ENCODE measurements around the gene G2E3.
"Not testable (repeated sequence)": the region's sequence is repeated elsewhere in the genome, so short reads cannot be mapped to it uniquely, and the experiment has no call there.

Gene G2E3

GRCh38 chr14:30558362-30558674 is 640 bp upstream of the G2E3 start:
- no peak for DNase-seq (ENCODE audit: low read depth in 1 of 2, low spot score in 1 of 2)

DNA sequence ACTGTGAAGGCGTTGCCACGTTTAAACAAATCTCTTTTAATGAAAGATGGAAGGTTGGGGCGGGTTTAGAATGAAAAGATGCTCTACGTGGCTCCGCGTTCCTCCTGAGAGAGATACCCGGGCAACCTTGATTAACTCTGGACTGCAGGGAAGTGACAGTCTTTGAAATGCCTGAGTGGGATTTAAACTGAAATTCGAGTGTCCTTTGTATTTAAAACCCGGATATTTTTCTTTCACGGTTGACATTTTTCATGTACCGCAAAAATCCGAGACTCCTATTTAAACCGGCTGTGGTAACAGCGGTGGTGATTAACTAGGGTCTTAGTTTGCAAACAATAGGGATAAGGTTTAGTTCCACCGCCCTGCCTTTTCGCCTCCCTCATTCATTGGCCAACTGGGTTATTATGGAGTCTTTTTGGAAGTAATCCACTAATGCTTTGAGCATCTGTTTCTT is 707 bp downstream of the G2E3 start:
- DNase-seq (ENCODE audit: low read depth in 1 of 2, low spot score in 1 of 2), result no peak

GRCh38 chr14:30560581-30560980 is 1.6 kb downstream of the G2E3 start:
- no peak for DNase-seq (ENCODE audit: low read depth in 1 of 2, low spot score in 1 of 2)

- DNase-seq (ENCODE audit: low read depth in 1 of 2, low spot score in 1 of 2), result no peak
Measured at GRCh38 chr14:30564235-30564867, 5.4 kb downstream of the G2E3 start.

DNA sequence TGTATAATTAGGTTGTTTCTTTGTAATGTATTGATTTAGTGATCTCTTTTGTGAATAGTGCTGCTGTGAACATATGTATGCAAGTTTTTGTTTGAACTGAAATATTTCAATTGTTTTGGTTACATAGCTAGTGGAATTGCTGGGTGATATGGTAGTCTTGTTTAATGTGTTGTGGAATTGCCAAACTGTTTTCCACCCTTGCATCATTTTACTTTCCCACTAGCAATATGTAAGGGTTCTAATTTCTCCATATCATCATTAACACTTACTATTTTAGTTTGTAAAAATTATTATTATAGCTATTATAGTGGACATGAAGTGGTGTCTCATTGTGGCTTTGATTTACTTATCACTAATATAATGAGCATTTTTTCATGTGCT is 5.9 kb downstream of the G2E3 start:
- DNase-seq (ENCODE audit: low read depth in 1 of 2, low spot score in 1 of 2), result no peak

DNA sequence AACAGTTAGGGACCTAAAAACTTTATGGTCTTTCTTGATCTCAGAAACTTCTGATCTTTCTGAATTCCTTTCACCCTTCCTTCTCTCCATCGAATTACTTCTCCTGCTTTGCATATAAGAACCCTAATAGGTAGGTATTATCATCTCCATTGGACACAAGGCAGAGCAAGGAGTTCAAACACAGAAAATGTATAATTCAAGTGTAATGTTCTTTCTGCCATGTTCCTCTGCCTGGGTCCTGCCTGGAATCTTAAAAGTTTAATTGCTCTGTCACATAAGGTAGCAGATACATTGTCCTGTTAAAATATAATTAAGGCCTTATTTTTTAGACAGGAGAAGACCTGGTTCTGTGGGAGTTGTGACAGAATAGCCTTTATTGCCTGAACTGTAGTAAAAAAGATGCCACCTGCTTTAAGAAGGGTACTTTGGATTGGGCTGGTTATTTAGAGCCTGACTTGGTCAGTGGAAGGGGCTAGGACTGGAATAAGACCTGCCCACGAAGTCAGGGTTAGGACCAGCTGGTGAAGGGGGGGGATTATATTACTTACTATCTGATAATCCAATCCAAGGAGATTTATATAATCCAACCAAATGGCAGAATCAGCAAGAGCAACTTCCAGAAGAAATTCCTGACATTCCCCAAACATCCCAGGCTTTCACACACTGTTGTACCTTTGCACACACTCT is 10.4 kb downstream of the G2E3 start:
- no peak for DNase-seq (ENCODE audit: low read depth in 1 of 2, low spot score in 1 of 2)

DNA sequence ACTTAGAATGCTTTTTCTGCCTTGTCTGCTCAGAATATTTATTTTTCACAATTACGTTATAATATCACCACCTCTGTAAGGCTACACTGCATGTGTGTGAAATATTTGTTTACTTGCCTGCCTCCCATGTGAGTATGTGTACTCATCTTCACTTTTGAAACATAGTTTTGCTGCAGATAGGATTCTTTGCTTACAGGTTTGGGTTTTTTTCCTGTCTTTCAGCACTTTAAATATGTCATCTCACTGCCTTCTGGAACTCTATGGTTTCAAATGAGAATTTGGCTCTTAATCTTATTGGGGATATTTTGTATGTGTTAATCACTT is 10.9 kb downstream of the G2E3 start:
- no peak for DNase-seq (ENCODE audit: low read depth in 1 of 2, low spot score in 1 of 2)

DNA sequence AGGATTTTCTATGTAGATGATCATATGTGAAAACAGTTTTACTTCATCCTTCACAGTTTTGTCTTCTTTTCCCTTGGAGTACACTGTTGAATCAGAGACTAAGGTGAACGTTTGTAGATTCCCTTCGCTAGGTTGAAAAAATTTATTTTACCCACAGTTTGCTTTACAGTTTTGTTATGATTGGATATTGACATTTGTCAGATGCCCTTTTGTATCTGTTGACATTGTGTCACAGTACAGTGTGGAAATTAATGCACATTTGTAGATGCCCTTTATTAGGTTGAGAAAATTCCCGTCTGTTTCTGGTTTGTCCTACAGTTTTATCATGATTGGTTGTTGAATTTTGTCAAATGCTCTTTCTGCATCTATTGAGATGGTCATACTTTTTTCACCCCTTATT is 13.3 kb downstream of the G2E3 start:
- DNase-seq (ENCODE audit: low read depth in 1 of 2, low spot score in 1 of 2), result no peak

GRCh38 chr14:30572771-30573170 is 13.8 kb downstream of the G2E3 start:
- DNase-seq (ENCODE audit: low read depth in 1 of 2, low spot score in 1 of 2), result no peak

GRCh38 chr14:30573226-30573814 is 14.4 kb downstream of the G2E3 start:
- no peak for DNase-seq (ENCODE audit: low read depth in 1 of 2, low spot score in 1 of 2)

DNA sequence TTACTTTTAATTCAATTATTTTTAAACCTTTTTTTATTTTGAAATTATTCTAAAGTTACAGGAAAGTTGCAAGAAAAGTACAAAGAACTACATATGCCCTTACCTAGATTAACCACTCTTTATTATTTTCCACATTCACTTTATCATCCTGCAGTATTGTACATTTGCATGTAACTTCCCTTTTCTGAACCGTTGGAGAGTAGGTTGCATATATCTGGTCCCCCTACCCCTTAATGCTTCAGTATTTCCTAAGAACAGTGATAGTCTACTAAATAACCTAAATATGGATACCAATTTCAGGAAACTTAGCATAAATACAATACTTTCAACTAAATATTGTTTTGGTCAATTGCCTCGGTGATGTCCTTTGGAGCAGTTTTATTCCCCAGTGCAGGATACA is 15.0 kb downstream of the G2E3 start:
- no peak for DNase-seq (ENCODE audit: low read depth in 1 of 2, low spot score in 1 of 2)

- not testable (repeated sequence) for DNase-seq (ENCODE audit: low read depth in 1 of 2, low spot score in 1 of 2)
Measured at GRCh38 chr14:30574777-30575176, 15.8 kb downstream of the G2E3 start.

GRCh38 chr14:30576333-30576732 is 17.4 kb downstream of the G2E3 start:
- DNase-seq (ENCODE audit: low read depth in 1 of 2, low spot score in 1 of 2), result not testable (repeated sequence)

GRCh38 chr14:30580616-30581282 is 21.8 kb downstream of the G2E3 start:
- DNase-seq (ENCODE audit: low read depth in 1 of 2, low spot score in 1 of 2), result no peak

- DNase-seq (ENCODE audit: low read depth in 1 of 2, low spot score in 1 of 2), result no peak
Measured at GRCh38 chr14:30581283-30581625, 22.3 kb downstream of the G2E3 start.

- DNase-seq (ENCODE audit: low read depth in 1 of 2, low spot score in 1 of 2), result no peak
Measured at GRCh38 chr14:30582376-30582775, 23.4 kb downstream of the G2E3 start.

GRCh38 chr14:30584058-30584630 is 25.2 kb downstream of the G2E3 start:
- no peak for DNase-seq (ENCODE audit: low read depth in 1 of 2, low spot score in 1 of 2)

DNA sequence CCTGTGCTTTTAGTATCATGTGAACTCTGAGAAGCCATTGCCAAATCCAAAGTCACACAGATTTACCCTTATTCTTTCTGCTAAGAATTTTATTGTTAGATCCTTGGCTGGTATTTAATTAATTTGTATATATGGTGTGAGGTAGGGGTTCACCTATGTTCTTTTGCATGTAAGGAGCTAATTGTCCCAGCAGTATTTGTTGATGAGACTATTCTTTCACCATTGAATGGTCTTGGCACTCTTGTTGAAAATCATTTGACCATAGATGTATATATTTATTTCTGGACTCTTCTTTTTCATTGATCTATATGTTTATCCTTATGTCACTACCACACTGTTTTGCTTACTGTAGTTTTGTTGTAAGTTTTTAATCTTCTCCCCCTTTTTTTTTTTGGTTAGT is 26.2 kb downstream of the G2E3 start:
- DNase-seq (ENCODE audit: low read depth in 1 of 2, low spot score in 1 of 2), result no peak

DNA sequence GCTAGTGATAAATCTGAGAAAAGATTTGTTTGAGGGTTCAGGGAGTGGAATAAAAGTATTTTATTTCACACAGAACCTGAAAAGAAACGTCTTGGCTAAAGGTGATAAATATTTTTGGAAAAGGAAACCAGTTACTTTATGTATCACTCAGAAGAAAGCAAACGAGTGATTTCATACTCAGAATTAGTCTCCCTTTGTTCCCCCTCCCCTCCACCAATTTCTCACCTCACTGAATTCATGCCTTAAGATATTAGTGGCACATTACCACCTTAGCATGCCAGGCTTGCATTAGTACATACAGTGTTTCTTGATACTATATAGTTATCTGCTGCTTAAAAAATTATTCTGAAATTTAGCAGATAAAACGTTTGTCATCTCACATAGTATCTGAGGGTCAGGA is 28.2 kb downstream of the G2E3 start:
- DNase-seq (ENCODE audit: low read depth in 1 of 2, low spot score in 1 of 2), result no peak

DNA sequence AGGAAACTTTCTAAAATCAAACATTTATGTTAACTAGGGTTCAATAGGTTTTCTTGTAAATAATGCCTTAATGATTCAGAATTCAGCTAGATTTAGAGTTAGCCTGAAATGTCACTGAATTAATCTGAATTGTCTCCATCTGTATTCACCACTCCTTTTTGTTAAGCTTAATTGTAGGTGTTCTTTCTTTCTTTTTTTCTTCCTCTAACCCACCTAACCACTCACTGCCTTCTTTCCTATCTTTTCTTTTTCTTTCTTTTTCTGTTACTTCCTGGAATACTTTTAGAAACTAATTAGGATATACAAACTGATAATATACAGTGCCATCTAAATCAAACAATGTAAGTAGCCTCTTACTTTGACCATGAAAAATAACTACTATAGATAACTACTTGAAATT is 29.9 kb downstream of the G2E3 start:
- no peak for DNase-seq (ENCODE audit: low read depth in 1 of 2, low spot score in 1 of 2)

DNA sequence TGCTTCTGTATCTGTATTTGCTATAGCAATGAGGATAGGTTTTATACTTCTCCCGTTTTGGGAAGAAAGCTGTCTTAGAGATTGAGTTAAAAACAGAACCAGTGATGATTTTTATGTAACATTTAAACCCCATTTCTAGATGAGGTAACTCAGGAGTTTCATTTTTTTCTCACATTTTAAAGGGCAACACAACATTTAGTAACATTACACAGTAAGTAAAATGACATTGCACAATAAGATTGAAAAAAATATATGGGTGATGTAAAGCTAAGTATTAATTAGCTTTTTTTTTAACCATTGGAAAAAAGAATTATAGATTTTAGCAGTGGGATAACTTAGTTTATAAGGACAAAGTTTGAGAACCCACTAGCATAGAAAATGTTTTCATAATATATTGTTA is 38.0 kb downstream of the G2E3 start:
- DNase-seq (ENCODE audit: low read depth in 1 of 2, low spot score in 1 of 2), result no peak

DNA sequence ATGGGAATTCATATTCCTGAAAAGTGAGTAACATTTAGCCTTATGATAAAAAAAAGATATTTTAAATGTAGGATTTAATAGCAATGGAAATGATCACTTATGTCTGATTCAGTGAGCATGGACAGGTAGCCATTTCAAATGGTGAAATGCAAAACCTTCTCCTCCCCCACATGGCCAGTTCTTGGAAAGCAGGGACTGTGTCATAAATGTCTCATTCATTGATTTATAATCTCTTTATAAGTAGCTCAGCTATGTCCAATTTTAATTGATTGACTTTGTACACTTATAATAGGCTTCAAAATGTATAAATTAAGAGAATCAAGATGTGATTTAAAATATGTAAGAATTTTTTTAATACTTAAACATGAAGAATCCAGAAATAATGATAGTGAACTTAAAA is 38.5 kb downstream of the G2E3 start:
- no peak for DNase-seq (ENCODE audit: low read depth in 1 of 2, low spot score in 1 of 2)
